ENCODE results near the gene CORO2A. TPM values are rescaled to one million over a fixed set of nuclear protein-coding genes. Genes with fewer than 3 reads are reported as not detected.

CORO2A gene
- total and polyA plus RNA-seq, 7 donors, result 1.2 to 39.6 (median 1.8) TPM

GRCh38 chr9:98108531-98109031 lies 83.9 kb downstream of the CORO2A start:
- H3K36me3 ChIP-seq, result no peaks in the 10 kb centered on the region
- peak overlapping the region in 2 of 4 donors; percentile 3 to 14 for H3K27ac ChIP-seq
- intact Hi-C loops (cut with DNase I), result no loop called here
- H3K4me3 ChIP-seq, result no peak overlapping the region
- no peaks in the 10 kb centered on the region for H3K4me1 ChIP-seq
- H3K9me3 ChIP-seq, result peaks cover 0 to 4% (median 0%) of the 10 kb centered on the region in 4 donors
- DNase-seq, result no peak
- TF ChIP-seq CTCF (IDR thresholded peaks at IDR 0.05), result no peak
- TF ChIP-seq EP300 (IDR thresholded peaks at IDR 0.05), result no peak
- no peak for TF ChIP-seq POLR2A (IDR thresholded peaks at IDR 0.05)
- TF ChIP-seq POLR2AphosphoS5 (IDR thresholded peaks at IDR 0.05), result no peak
- 49 to 65% methylated on average over 5 of the region's 5 CpGs for WGBS, 2 donors
- H3K27me3 ChIP-seq, result no peaks in the 10 kb centered on the region

GRCh38 chr9:98107926-98108325 lies 84.5 kb downstream of the CORO2A start:
- H3K9me3 ChIP-seq, result peaks cover 0 to 4% (median 0%) of the 10 kb centered on the region in 4 donors
- H3K36me3 ChIP-seq, result no peaks in the 10 kb centered on the region
- TF ChIP-seq CTCF (IDR thresholded peaks at IDR 0.05), result no peak
- TF ChIP-seq EP300 (IDR thresholded peaks at IDR 0.05), result no peak
- TF ChIP-seq POLR2A (IDR thresholded peaks at IDR 0.05), result no peak
- no peak for TF ChIP-seq POLR2AphosphoS5 (IDR thresholded peaks at IDR 0.05)
- H3K27me3 ChIP-seq, result no peaks in the 10 kb centered on the region
- no peak overlapping the region for H3K27ac ChIP-seq
- H3K4me1 ChIP-seq, result no peaks in the 10 kb centered on the region
- intact Hi-C loops (cut with DNase I), result no loop called here
- 84 to 90% methylated on average over 2 of the region's 2 CpGs for WGBS, 2 donors
- H3K4me3 ChIP-seq, result no peak overlapping the region
- no peak for DNase-seq

- no peak overlapping the region for H3K4me3 ChIP-seq
- peaks cover 0 to 4% (median 0%) of the 10 kb centered on the region in 4 donors for H3K9me3 ChIP-seq
- TF ChIP-seq POLR2AphosphoS5 (IDR thresholded peaks at IDR 0.05) (no peak), CTCF (IDR thresholded peaks at IDR 0.05) (no peak), EP300 (IDR thresholded peaks at IDR 0.05) (no peak), POLR2A (IDR thresholded peaks at IDR 0.05) (no peak)
- no peak for DNase-seq
- intact Hi-C loops (cut with DNase I), result no loop called here
- H3K27ac ChIP-seq, result peak overlapping the region in 1 of 4 donors; percentile 2
- no peaks in the 10 kb centered on the region for H3K36me3 ChIP-seq
- no peaks in the 10 kb centered on the region for H3K4me1 ChIP-seq
- no peaks in the 10 kb centered on the region for H3K27me3 ChIP-seq
- whole genome bisulfite sequencing, 2 donors, result 95 to 97% methylated on average over 7 of the region's 7 CpGs
Observed at GRCh38 chr9:98105006-98105405, 87.4 kb downstream of the CORO2A start.

GRCh38 chr9:98104445-98104881 lies 88.0 kb downstream of the CORO2A start:
- Histone ChIP-seq H3K4me3 (no peak overlapping the region), H3K27ac (peak overlapping the region in 1 of 4 donors; percentile 2), H3K27me3 (no peaks in the 10 kb centered on the region), H3K4me1 (no peaks in the 10 kb centered on the region), H3K9me3 (peaks cover 0 to 4% (median 0%) of the 10 kb centered on the region in 4 donors), H3K36me3 (no peaks in the 10 kb centered on the region)
- 74 to 89% methylated on average over 3 of the region's 3 CpGs for WGBS, 2 donors
- intact Hi-C loops (cut with DNase I), result no loop called here
- no peak for TF ChIP-seq CTCF (IDR thresholded peaks at IDR 0.05)
- TF ChIP-seq EP300 (IDR thresholded peaks at IDR 0.05), result no peak
- no peak for TF ChIP-seq POLR2A (IDR thresholded peaks at IDR 0.05)
- no peak for DNase-seq

- Histone ChIP-seq H3K4me3 (no peak overlapping the region), H3K36me3 (peaks cover 0 to 8% (median 0%) of the 10 kb centered on the region in 4 donors), H3K27ac (no peak overlapping the region), H3K9me3 (peaks cover 0 to 1% (median 0%) of the 10 kb centered on the region in 4 donors), H3K27me3 (no peaks in the 10 kb centered on the region), H3K4me1 (no peaks in the 10 kb centered on the region)
- no peak for DNase-seq
- 27 to 70% methylated on average over 6 of the region's 6 CpGs for WGBS, 2 donors
- no peak for TF ChIP-seq POLR2AphosphoS5 (IDR thresholded peaks at IDR 0.05)
- no peak for TF ChIP-seq POLR2A (IDR thresholded peaks at IDR 0.05)
- TF ChIP-seq CTCF (IDR thresholded peaks at IDR 0.05), result no peak
- no peak for TF ChIP-seq EP300 (IDR thresholded peaks at IDR 0.05)
- intact Hi-C loops (cut with DNase I), result no loop called here
Observed at GRCh38 chr9:98101868-98102273, 90.6 kb downstream of the CORO2A start.
